Measurements from ENCODE around the gene RYR3.

Gene RYR3

DNA sequence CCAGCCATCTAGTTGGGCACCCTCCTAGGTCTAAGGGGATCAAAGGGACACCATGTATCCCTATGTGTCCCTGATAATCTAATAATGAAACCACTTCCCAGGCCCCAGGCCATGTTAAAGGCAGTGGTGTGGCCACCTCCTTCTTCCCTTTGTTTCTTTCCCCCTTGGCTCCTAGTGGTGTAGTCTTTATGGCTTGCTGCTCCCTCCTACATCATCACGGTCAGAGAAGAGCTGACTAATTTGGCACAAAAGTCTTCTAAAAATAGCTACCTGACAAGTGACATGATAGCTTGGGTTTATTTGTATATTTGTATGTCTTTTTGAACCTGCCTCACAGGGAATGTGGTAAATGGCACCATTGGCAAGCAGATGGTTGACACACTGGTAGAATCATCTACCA lies 526.5 kb downstream of the RYR3 start:
- no peak for DNase-seq (ENCODE audit: low spot score)

GRCh38 chr15:33839540-33839939 lies 528.8 kb downstream of the RYR3 start:
- DNase-seq (ENCODE audit: low spot score) = no peak

DNA sequence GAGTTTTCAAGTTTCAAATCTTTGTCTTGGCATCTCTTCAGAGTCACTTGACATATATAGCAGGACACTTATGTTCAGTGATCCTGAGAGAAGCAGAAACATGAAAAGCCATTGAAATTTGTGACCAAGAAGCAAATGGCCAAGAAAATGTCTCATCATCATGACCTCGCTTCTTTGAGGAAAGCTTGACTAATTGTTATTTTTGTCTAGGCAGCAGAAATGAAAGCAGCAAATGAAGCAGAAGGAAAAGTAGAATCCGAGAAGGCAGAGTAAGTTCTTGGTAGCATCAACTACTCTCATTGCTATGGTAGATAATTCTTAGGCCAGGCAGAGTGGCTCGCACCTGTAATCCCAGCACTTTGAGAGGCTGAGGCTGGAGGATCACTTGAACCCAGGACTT lies 529.8 kb downstream of the RYR3 start:
- no peak for DNase-seq (ENCODE audit: low spot score)

DNA sequence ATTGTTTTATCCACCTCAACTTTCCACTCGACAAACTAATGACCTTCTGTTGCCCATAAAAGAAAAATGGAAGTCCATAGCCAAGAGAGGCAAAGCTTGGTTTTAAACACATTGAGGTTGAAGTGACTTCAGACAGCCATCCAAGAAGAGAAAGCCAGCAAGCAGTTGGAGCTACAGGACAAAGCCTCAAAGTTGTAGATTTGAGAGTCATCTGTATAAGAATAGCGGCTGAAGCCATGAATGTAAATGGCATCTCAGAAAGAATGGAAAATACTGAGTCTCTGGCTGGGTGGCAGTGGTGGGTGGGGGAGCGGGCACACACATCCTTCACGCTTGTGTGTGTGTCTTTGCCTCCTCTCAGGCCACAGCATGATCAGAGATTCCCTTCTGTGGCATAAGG lies 533.4 kb downstream of the RYR3 start:
- no peak for DNase-seq (ENCODE audit: low spot score)

DNA sequence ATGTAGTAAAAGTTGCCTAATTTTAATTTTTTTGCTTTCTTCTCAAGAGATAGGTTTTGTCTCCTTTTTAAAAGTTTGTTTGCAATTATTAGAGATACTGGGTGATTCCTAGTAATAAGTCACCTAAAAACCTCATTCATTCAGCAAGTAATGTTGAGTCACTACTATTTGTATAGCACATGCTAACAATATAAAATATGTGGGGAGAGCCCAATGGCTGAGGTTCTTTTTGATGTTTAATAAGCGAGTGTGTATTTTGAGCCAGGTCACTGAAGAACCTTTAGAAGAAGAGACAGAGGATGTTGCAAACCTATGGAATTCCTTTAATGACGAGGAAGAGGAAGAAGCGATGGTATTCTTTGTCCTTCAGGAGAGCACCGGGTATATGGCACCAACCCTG lies 533.8 kb downstream of the RYR3 start:
- no peak for DNase-seq (ENCODE audit: low spot score)

DNA sequence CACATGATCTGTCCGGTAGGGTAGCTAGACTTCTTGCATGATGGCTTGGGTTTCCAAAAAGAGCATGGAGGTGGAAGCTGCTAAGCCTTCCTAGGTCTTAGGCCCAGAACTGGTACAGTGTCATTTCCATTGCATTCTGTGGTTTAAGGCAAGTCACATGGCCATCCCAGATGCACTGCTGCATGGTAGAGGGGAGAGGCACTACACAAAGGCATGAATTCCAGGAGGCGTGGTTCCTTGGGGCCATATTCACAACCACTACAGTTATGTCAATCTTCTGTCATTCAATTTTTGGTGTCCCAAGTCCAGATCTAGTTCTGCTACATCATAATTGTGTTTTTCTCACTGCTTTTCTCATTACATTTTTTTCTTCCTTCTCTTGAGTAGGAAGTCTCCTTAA lies 535.4 kb downstream of the RYR3 start:
- DNase-seq (ENCODE audit: low spot score) = no peak

GRCh38 chr15:33846862-33847261 lies 536.1 kb downstream of the RYR3 start:
- no peak for DNase-seq (ENCODE audit: low spot score)

GRCh38 chr15:33848011-33848410 lies 537.2 kb downstream of the RYR3 start:
- DNase-seq (ENCODE audit: low spot score) = no peak

DNA sequence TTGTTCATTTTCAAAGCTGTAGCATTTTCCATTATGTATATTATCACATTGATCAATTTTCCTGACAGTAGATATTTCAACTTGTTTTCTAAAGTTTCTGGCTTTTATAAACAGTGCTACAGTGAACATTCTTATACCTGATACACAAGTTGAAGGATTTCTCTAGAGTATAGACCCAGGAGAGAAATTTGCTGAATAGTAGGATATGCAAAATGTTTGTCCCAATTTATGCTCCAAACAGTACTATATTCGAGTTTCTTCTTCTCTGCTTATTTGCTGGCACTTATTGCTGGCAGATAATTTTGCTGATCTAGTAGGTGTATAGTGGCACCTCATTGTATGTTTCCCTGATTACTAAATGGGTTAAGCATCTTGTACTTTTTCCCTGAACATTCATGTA lies 540.3 kb downstream of the RYR3 start:
- DNase-seq (ENCODE audit: low spot score) = no peak

- DNase-seq (ENCODE audit: low spot score) = no peak
Measured at GRCh38 chr15:33852094-33852493, 541.3 kb downstream of the RYR3 start.

DNA sequence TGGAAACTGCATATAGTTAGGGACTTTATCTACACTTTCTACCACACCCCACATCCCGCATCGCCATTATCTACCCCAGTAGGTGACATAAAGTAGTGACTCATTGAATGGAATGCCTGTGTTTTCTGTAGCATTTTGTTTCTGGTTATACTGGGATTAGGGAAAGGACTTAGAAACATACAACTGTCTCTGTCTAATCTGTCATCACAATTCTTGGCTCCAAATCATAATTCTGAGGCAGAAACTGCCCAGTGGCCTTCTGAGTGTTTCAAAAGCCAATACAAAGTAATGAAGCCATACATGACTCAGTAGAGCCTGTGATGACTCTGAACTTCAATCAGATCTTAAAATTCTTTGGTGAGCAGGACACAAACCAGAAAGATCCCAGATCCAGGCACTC lies 541.8 kb downstream of the RYR3 start:
- no peak for DNase-seq (ENCODE audit: low spot score)

DNA sequence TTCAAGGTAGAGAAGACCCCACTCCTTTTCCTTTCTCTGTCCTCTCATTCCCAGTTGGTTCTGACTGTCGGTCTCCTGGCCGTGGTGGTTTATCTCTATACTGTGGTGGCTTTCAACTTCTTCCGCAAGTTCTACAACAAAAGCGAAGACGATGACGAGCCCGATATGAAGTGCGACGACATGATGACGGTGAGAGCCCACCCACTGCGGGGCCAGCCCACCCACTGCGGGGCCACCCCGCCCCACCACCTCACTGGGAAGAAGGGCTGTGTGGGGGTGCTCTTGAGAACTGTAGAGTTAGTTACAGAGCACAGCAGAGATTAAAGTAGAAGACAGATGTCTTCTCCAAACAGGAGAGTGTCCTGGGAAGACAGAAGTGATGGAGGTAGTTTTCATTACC lies 547.0 kb downstream of the RYR3 start:
- no peak for DNase-seq (ENCODE audit: low spot score)

DNA sequence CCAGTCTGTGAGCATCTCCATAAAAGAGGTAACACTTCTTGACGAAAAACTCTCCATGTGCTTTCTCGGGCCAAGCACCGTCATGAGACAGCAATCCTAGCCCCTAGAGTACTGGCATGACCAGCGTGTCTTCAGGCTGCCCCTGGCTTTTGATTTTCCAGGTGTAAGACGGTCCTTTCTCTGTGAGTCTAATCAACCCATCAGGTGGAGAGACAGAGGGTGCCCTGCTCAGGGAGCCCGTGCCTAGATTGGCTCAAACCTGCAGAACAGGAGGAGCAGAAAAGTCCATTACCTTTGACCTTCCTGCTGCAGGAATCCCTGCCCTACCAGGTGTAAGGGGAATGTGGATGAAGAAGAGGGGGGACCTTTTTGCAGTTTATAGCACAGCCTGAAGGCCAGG lies 548.1 kb downstream of the RYR3 start:
- DNase-seq (ENCODE audit: low spot score) = no peak

GRCh38 chr15:33859992-33860545 lies 549.3 kb downstream of the RYR3 start:
- no peak for DNase-seq (ENCODE audit: low spot score)

- DNase-seq (ENCODE audit: low spot score) = no peak
Measured at GRCh38 chr15:33860754-33861153, 550.0 kb downstream of the RYR3 start.

GRCh38 chr15:33864360-33865075 lies 553.8 kb downstream of the RYR3 start:
- no peak for DNase-seq (ENCODE audit: low spot score)

DNA sequence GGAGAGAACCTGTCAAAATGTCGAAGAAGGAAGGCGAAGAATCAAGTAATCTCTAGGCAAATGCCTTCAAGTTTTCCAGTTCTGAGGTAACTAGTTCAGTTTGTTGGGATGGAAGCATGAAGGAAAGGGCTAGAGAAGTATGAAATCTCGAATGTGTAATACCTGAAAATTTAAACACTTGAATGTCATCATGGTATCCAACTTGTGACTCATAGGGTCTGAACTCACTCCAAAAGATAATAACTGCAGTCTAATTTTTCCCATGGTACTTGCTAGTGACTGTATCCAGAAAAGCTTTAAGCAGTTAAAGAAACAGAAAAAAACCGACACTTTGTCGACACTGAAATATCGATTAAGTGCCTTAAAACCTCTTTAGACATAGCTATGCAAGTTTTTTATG lies 554.6 kb downstream of the RYR3 start:
- no peak for DNase-seq (ENCODE audit: low spot score)

DNA sequence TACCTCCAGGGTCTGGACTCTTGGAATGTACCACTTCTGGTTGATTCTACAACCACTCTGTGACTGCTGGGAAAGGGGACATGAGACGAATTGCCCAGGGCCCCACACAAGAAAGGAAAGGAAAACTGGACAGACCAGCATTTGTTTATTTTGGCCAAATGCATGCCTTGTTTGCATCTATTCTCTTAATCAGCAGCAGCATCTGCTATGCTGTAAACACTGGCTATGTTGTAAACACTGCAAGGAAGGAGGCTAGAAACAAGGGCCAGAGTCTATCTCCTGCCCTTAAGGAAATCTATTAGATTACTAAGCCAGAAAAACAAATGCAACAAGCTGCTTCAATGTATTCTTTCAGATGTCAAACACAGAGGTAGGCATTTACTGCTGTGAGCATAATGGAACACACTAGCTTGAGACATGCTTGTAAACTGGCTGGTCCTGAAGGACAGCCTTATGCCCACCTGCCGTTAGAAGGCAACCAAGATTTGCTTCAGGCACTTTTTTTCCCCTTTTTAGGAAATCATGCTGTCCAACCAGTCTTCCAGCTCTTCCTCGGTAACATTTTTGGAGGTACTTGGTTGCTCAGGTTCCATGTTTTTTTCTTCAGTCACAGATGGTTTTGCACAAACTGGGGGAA lies 555.5 kb downstream of the RYR3 start:
- DNase-seq (ENCODE audit: low spot score) = no peak

GRCh38 chr15:33871980-33872379 lies 561.2 kb downstream of the RYR3 start:
- no peak for DNase-seq (ENCODE audit: low spot score)

- DNase-seq (ENCODE audit: low spot score) = no peak
Measured at GRCh38 chr15:33872416-33873106, 561.8 kb downstream of the RYR3 start.

DNA sequence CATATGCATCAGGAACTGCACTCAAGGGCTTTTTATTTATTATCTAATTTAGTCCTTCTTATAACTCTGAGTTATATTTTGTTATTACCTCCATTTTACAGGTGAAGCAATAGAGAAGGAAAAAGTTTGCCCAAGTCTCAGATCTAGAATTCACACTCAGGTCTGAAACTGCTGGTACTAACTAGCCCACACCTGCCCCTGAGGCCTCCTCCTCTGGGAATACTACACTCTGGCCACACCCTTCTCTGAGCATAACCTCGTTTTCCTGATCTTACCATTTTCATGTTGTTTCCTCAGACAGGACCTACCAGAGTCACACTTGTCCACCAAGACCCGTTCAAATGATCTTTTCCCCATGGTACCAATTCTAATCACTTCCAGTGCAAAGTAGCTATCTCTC lies 563.4 kb downstream of the RYR3 start:
- DNase-seq (ENCODE audit: low spot score) = no peak

DNA sequence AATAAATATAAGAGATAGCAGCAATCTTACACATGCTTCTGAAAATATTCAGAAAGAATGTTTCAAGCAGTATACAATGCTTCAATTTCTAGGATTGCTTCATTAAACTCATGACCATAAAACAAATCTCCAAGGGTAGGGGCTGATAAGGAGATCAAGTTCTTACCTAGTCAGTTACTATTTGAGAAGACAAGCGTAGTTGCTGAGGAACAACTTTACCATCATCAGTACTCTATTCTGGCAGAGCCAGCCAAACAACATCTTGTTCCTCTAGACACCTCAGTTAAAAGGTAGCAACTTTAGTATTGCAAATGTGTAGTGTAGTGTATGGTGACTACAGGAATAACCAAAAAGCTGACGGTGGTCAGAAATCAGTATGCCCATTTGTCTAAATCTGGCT lies 572.2 kb downstream of the RYR3 start:
- DNase-seq (ENCODE audit: low spot score) = no peak

GRCh38 chr15:33888176-33888575 lies 577.4 kb downstream of the RYR3 start:
- DNase-seq (ENCODE audit: low spot score) = no peak
